HG03280 (cell line): ENCODE results near the gene RILPL2.
"Not testable (repeated sequence)": the region's sequence is repeated elsewhere in the genome, so short reads cannot be mapped to it uniquely, and the experiment has no call there.

Source experiments
- ATAC-seq: cut with Tn5 transposase; IDR thresholded peaks from one replicate; pipeline ENCODE4 v1.9.1; 2021; ENCODE audit warnings: mild to moderate bottlenecking, moderate library complexity; ENCODE audit not compliant: unreplicated experiment

Gene RILPL2

GRCh38 chr12:123450636-123451035 lies 14.2 kb upstream of the RILPL2 start:
- no peak for ATAC-seq

GRCh38 chr12:123449856-123450255 lies 13.4 kb upstream of the RILPL2 start:
- no peak for ATAC-seq

DNA sequence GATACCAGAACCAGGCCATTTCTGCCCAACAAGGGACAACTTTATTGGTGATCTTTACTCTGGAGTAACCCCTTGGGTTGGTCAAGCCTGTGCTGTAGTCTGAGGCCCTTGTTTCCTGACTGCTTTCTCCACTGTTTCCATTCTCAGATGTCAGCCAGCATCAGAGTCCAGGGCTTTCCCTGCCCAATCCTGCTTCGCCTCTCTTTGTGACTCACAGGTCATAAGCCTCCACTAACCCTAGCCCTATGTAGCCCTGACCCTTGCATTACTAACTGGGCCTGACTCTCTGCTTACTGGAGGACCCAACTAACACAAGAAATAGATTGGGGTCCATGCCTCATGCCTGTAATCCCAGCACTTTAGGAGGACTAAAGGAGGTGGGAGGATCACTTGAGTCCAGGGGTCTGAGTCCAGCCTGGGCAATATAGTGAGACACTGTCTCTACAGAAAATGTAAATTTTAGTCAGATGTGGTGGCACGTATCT lies 12.8 kb upstream of the RILPL2 start:
- no peak for ATAC-seq

- ATAC-seq = no peak
Measured at GRCh38 chr12:123446333-123446713, 9.8 kb upstream of the RILPL2 start.

DNA sequence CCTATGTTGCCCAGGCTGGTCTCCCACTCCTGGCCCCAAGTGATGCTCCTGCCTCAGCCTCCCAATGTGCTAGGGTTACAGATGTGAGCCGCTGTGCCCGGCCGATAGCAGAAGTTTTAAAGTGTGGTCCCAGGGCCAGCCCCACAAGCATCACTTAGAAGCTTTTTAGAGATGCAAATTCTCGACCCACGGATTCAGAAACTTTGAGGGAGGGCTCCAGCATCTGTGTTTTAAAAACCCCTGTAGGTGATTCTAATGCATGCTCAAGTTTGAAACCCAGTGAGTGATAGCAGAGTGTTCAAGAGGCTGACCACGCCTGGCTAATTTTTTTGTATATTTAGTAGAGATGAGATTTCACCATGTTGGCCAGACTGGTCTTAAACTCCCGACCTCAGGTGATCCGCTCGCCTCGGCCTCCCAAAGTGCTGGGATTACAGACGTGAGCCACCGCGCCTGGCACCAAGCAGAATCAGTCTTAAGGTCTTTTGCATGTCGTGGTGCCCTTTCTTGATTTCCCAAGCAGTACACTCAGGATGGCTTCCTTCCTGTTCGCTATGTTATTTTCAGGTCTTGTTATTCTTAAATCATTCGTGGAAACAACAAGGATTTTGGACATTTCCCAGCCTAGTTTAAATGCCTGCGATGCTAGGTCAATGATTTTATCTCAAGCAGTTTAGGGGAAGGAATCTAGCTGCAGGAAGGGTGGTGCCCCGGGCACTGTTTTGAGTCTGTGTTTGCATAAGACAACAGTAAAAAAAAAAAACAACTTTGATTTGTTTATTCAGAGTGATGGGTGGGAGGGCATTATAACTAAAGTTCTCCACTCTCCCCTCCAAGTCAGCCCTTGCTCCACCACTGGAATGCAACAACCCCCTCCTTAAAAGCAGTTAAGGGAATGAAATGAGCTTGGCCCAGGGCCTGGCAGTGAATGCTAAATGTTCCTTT lies 9.2 kb upstream of the RILPL2 start:
- peak; percentile 40 for ATAC-seq

DNA sequence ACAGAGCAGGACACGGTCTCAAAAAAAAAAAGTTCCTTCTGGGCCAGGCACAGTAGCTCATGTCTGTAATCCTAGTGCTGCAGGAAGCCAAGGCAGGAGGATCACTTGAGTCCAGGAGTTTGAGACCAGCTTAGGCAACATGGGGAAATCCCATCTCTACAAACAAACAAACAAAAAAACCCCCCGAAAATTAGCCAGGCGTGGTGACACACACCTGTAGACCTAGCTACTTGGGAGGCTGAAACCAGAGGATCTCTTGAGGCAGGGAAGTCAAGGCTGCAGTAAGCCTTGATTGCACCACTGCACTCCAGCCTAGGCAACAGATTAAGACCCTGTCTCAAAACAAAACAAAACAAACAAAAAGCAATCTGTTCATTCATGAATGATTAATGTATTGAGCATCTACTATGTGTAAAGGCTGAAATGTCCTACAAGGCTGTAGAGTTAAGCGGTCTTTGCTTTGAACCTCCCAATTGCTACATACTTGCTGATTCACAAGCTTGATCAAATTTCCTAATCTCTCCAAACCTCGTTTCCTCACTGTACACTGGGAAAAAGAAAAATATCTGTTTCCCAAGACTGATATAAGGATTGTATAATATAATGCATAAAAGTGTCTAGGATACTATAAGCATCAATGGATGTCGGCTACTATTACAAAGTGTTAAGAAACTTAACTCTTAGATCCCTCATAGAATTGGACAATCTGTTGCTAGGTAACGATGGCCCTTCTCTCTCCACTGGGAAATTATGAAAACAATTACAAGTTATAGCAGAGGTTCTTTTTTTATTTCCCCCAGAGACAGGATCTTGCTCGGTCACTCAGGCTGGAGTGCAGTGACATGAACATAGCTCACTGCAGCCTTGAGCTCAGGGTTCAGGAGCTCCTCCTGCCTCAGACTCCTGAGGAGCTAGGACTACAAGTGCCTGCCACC lies 7.9 kb upstream of the RILPL2 start:
- ATAC-seq = no peak

DNA sequence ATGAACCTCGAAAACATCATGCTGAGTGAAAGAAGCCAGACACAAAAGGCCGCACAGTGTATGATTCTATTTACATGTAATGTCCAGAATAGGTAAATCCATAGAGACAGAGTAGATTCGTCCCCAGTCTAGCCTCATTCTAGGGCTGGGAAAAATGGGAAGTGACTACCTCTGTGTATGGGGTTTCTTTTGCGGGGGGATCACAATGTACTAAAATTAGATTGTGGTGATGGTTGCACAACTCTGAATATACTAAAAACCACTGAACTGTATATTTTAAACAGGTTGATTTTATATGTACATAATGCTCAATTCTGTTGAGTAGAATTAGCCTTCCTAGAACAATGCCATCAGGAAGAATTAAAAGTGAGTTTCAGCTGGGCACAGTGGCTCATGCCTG lies 6.3 kb upstream of the RILPL2 start:
- no peak for ATAC-seq

DNA sequence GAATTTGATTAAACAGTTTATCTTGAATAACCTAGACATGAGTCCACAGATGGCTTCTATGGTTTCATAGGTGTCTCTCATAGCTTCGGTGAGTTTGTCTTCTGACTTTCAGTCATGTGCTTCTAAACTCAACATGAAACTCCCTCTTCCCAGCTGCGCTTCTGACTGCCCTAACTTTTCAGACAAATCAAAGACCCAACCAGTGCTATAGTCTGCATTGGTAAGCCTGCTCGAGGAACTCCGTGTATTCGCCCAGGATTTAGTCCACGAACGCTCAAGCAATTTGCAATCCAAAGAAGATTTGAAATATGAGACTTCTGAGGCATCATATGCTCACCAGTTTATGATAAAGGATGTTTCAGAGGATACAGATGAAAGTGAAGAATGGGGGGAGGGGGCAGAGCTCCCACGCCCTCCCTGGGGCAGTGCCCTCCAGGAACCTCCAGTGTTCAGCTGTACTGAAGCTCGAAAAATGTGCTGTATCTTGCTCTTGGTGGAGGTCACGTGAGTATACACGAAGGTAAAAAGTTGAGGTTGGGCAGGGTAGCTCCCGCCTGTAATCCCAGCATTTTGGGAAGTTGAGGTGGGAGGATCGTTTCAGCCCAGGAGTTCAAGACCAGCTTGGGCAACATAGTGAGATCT lies 5.2 kb upstream of the RILPL2 start:
- ATAC-seq = peak; percentile 53

DNA sequence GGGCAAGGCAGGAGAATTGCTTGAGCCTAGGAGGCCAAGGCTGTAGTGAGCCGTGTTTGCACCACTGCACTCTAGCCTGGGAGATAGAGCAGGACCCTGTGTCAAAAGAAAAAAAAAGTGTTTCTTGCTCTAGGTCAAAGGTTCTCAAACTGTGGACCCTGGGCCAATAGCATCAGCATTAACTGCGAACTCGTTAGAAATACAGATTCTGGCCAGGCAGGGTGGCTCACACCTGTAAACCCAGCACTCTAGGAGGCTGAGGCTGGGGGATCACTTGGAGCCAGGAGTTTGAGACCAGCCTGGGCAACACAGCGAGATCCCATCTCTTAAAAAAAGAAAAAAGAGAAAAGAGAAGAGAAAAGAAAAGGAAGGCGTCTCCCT lies 858 bp downstream of the RILPL2 start:
- no peak for ATAC-seq

GRCh38 chr12:123433615-123434014 lies 2.9 kb downstream of the RILPL2 start:
- no peak for ATAC-seq

GRCh38 chr12:123431951-123432817 lies 4.3 kb downstream of the RILPL2 start:
- ATAC-seq = not testable (repeated sequence)

GRCh38 chr12:123429101-123429500 lies 7.4 kb downstream of the RILPL2 start:
- not testable (repeated sequence) for ATAC-seq

GRCh38 chr12:123428591-123428990 lies 7.9 kb downstream of the RILPL2 start:
- ATAC-seq = no peak

- peak; percentile 86 for ATAC-seq
Measured at GRCh38 chr12:123427036-123427769, 9.3 kb downstream of the RILPL2 start.

DNA sequence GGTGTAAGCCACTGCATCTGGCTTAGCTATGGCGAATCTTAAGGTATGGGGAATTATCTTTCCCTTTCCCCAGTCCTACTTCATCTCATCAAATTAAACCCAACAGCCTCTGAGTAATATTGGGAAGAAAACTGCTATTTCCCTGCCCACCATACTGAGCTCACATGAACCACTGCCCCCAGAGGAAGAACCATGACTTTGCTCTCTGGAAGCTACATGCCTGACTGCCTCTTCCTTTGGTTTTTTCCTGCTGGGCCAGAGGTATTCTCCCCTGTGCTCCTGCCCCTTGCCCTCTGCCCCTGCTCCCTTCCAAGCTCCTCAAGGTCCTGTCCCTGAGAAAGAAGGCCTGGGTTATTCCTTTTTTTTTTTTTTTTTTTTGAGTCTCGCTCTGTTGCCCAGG lies 15.2 kb downstream of the RILPL2 start:
- ATAC-seq = no peak

DNA sequence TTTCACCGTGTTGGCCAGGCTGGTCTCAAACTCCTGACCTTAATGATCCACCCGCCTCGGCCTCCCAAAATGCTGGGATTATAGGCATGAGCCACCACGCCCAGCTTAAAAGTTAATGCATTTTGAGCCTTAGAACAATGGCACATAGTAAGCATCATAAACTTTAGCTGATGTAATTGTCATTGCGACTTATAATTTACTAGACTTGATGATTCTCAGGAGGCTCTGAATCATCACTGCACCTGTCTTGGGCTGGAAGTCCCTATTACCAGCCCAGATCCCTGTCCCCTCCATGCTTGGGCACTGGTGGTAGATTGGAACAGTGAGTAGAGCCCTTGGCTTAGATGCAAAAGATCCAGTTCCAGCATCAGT lies 26.5 kb downstream of the RILPL2 start:
- no peak for ATAC-seq

GRCh38 chr12:123409284-123410040 lies 27.0 kb downstream of the RILPL2 start:
- ATAC-seq = not testable (repeated sequence)

DNA sequence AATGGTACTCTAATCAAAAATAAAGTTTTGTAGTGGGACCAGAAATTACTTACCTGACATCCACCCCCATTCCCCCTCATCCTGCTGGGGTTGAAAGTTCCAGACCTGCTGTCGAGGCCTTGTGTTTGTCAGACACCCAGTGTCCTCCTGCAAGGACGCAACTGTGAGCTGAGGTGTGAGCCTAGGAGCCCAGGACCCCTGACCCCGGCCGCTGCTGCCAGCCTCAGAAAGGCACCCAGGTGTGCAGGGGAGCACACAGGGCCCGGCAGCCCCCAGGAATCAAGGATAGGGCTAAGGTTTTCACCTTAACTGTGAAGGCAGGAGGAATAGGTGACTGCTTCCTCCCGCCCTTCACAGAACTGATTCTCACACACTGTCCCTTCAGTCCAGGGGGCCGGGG lies 27.9 kb downstream of the RILPL2 start:
- not testable (repeated sequence) for ATAC-seq

GRCh38 chr12:123407934-123408333 lies 28.6 kb downstream of the RILPL2 start:
- not testable (repeated sequence) for ATAC-seq
